Mesodermal cell (in vitro differentiated cells): ENCODE data around the gene TAS2R50. TPM values are rescaled to one million over a fixed set of nuclear protein-coding genes. Genes with fewer than 3 reads are reported as not detected.
"Not testable (repeated sequence)": the region's sequence is repeated elsewhere in the genome, so short reads cannot be mapped to it uniquely, and the experiment has no call there.

ENCODE experiments used
- H3K27ac ChIP-seq: 2 replicates; pipeline ENCODE4 v1.7.0; 2013; ENCODE audit warnings: mild to moderate bottlenecking, low read depth, low read length, moderate library complexity; ENCODE audit not compliant: severe bottlenecking
- H3K36me3 ChIP-seq: 2 replicates; pipeline ENCODE4 v1.7.1; 2013; ENCODE audit warnings: mild to moderate bottlenecking, low read length, moderate library complexity; ENCODE audit not compliant: control insufficient read depth, insufficient read depth
- H3K4me1 ChIP-seq: one replicate; pipeline ENCODE4 v1.7.1; 2013; ENCODE audit warnings: mild to moderate bottlenecking, low read length; ENCODE audit not compliant: insufficient read depth, control insufficient read depth, poor library complexity, severe bottlenecking
- H3K4me3 ChIP-seq: 2 replicates; pipeline ENCODE4 v1.7.0; 2013; ENCODE audit warnings: low read length, control low read depth, mild to moderate bottlenecking; ENCODE audit not compliant: insufficient read depth, poor library complexity, severe bottlenecking; ENCODE audit errors: extremely low read depth
- H3K9me3 ChIP-seq: 2 replicates; pipeline ENCODE4 v1.7.1; 2013; ENCODE audit warnings: mild to moderate bottlenecking, low read length, moderate library complexity; ENCODE audit not compliant: control insufficient read depth
- WGBS, 2 experiments: methylation state at CpG; one replicate each; pipeline ENCODE4 v1.1.5; 2013; ENCODE audit warnings: missing lambda C conversion rate in 2 of 2; ENCODE audit not compliant: insufficient coverage in 2 of 2; 5-methylcytosine and 5-hydroxymethylcytosine counted together
- polyA plus RNA-seq, 2 experiments: library from polyadenylated mRNA; stranded (reverse); fragments of 50-300 nt; gene quantifications; one replicate each; pipeline ENCODE4 v1.2.3, GENCODE V29; 2013

Gene TAS2R50
- not detected for polyA plus RNA-seq (2013, experiment 1 of 2)
- polyA plus RNA-seq (2013, experiment 2 of 2), result not detected

GRCh38 chr12:10986812-10987211 is at the start of gene TAS2R50:
TAS2R50 (minus strand) TSS chr12:10986912; CDS start chr12:10986860, 52 bp downstream.
- Histone ChIP-seq H3K4me3 (no peak within 1 kb of the TSS), H3K9me3 (peaks cover 7% of the 10 kb centered on the region), H3K4me1 (no peaks in the 10 kb centered on the region), H3K27ac (no peak within 1 kb of the TSS), H3K36me3 (no peaks in the 10 kb centered on the region)
- WGBS, 2 experiments, result no CpG with 5 or more reads among the region's 2 CpGs

GRCh38 chr12:11033959-11034358 is 47.2 kb upstream of the TAS2R50 start:
- H3K27ac ChIP-seq, H3K4me3 ChIP-seq, H3K4me1 ChIP-seq, H3K9me3 ChIP-seq, H3K36me3 ChIP-seq: not testable (repeated sequence)
- WGBS, 2 experiments, result no CpG with 5 or more reads among the region's 3 CpGs

GRCh38 chr12:11031307-11031706 is 44.6 kb upstream of the TAS2R50 start, which contains the start of gene TAS2R31:
TAS2R31 (minus strand) TSS chr12:11031407; CDS start chr12:11031335, 72 bp downstream.
- no peak within 1 kb of the TSS for H3K4me3 ChIP-seq
- H3K4me1 ChIP-seq, result no peaks in the 10 kb centered on the region
- no peak within 1 kb of the TSS for H3K27ac ChIP-seq
- WGBS, 2 experiments, result 88 to 90% methylated on average over 5 of the region's 6 CpGs
- no peaks in the 10 kb centered on the region for H3K9me3 ChIP-seq
- H3K36me3 ChIP-seq, result peaks cover 19% of the 10 kb centered on the region

- 83 to 88% methylated on average over 3 of the region's 6 CpGs for WGBS, 2 experiments
- Histone ChIP-seq H3K9me3 (no peaks in the 10 kb centered on the region), H3K27ac (no peak overlapping the region), H3K4me1 (no peaks in the 10 kb centered on the region), H3K4me3 (no peak overlapping the region), H3K36me3 (peaks cover 27% of the 10 kb centered on the region)
Observed at GRCh38 chr12:11026118-11026517, 39.4 kb upstream of the TAS2R50 start.

- Histone ChIP-seq H3K4me3 (no peak overlapping the region), H3K36me3 (peaks cover 23% of the 10 kb centered on the region), H3K9me3 (no peaks in the 10 kb centered on the region), H3K4me1 (no peaks in the 10 kb centered on the region), H3K27ac (no peak overlapping the region)
- 83 to 100% methylated on average over 1 of the region's 2 CpGs for WGBS, 2 experiments
Observed at GRCh38 chr12:11023387-11023786, 36.7 kb upstream of the TAS2R50 start.

- WGBS, 2 experiments, result 100% methylated on average over 1 of the region's 1 CpG; no CpG with 5 or more reads in 1 of the 2 experiments
- Histone ChIP-seq H3K4me1 (no peaks in the 10 kb centered on the region), H3K36me3 (peaks cover 14% of the 10 kb centered on the region), H3K9me3 (no peaks in the 10 kb centered on the region), H3K27ac (no peak within 1 kb of the TSS), H3K4me3 (no peak within 1 kb of the TSS)
Observed at GRCh38 chr12:11022520-11022919, 35.8 kb upstream of the TAS2R50 start, which contains the start of gene TAS2R19. TAS2R19 (minus strand) TSS chr12:11022620; CDS start chr12:11022571, 49 bp downstream.

GRCh38 chr12:11016937-11017336 is 30.2 kb upstream of the TAS2R50 start:
- Histone ChIP-seq H3K9me3 (no peaks in the 10 kb centered on the region), H3K36me3 (peaks cover 3% of the 10 kb centered on the region), H3K4me3 (no peak overlapping the region), H3K4me1 (no peaks in the 10 kb centered on the region), H3K27ac (no peak overlapping the region)
- WGBS, 2 experiments, result no CpG with 5 or more reads among the region's 1 CpG

- Histone ChIP-seq H3K4me3 (no peak overlapping the region), H3K36me3 (no peaks in the 10 kb centered on the region), H3K4me1 (no peaks in the 10 kb centered on the region), H3K27ac (no peak overlapping the region), H3K9me3 (no peaks in the 10 kb centered on the region)
- WGBS, 2 experiments, result 92% methylated on average over 4 of the region's 4 CpGs
Observed at GRCh38 chr12:11015775-11016430, 29.2 kb upstream of the TAS2R50 start.

GRCh38 chr12:11014234-11014633 is 27.5 kb upstream of the TAS2R50 start:
- Histone ChIP-seq H3K4me1 (no peaks in the 10 kb centered on the region), H3K9me3 (no peaks in the 10 kb centered on the region), H3K4me3 (no peak overlapping the region), H3K36me3 (no peaks in the 10 kb centered on the region), H3K27ac (no peak overlapping the region)

- no CpG with 5 or more reads among the region's 1 CpG for WGBS, 2 experiments
- Histone ChIP-seq H3K36me3 (no peaks in the 10 kb centered on the region), H3K9me3 (no peaks in the 10 kb centered on the region), H3K4me1 (no peaks in the 10 kb centered on the region), H3K27ac (no peak overlapping the region), H3K4me3 (no peak overlapping the region)
Observed at GRCh38 chr12:11007608-11008007, 20.9 kb upstream of the TAS2R50 start.

- no peaks in the 10 kb centered on the region for H3K4me1 ChIP-seq
- no peaks in the 10 kb centered on the region for H3K9me3 ChIP-seq
- no peak within 1 kb of the TSS for H3K4me3 ChIP-seq
- peaks cover 6% of the 10 kb centered on the region for H3K36me3 ChIP-seq
- no peak within 1 kb of the TSS for H3K27ac ChIP-seq
Observed at GRCh38 chr12:10998204-10998603, 11.5 kb upstream of the TAS2R50 start, which contains the start of gene TAS2R20. TAS2R20 (minus strand) TSS chr12:10998304; CDS start chr12:10997875, 429 bp downstream.
